Liver (tissue), 3 donors: ENCODE measurements around the gene CTAGE9.

Source experiments
- EGR1 ChIP-seq, 2 donors: IDR thresholded peaks; 2 replicates each; pipeline ENCODE4 v1.6.1; 2016 to 2018; ENCODE audit warnings: antibody characterized with exemption in 2 of 2, low read depth in 2 of 2
- FOXA1 ChIP-seq: IDR thresholded peaks from 2 replicates; pipeline ENCODE4 v1.6.1; 2016; ENCODE audit warnings: antibody characterized with exemption
- FOXA2 ChIP-seq: IDR thresholded peaks from 2 replicates; pipeline ENCODE4 v1.6.1; 2016; ENCODE audit warnings: antibody characterized with exemption
- GABPA ChIP-seq, 2 donors: IDR thresholded peaks in 1 of 2; conservative IDR thresholded peaks in 1 of 2; 2 replicates each; pipeline ENCODE4 v1.6.1; 2016; ENCODE audit warnings: antibody characterized with exemption in 2 of 2, mild to moderate bottlenecking in 1 of 2, moderate library complexity in 1 of 2
- HNF4A ChIP-seq, 2 donors: conservative IDR thresholded peaks; 2 replicates each; pipeline ENCODE4 v1.6.1; 2016; ENCODE audit warnings: antibody characterized with exemption in 2 of 2, mild to moderate bottlenecking in 2 of 2
- JUND ChIP-seq, 2 donors: IDR thresholded peaks; 2 replicates each; pipeline ENCODE4 v1.6.1; 2016; ENCODE audit warnings: antibody characterized with exemption in 2 of 2
- RAD21 ChIP-seq, 2 donors: IDR thresholded peaks; 2 replicates each; pipeline ENCODE4 v1.6.1; 2016; ENCODE audit warnings: antibody characterized with exemption in 2 of 2, mild to moderate bottlenecking in 2 of 2
- SP1 ChIP-seq: IDR thresholded peaks from 2 replicates; pipeline ENCODE4 v1.6.1; 2018; ENCODE audit warnings: antibody characterized with exemption, mild to moderate bottlenecking
- TAF1 ChIP-seq: conservative IDR thresholded peaks from 2 replicates; pipeline ENCODE4 v1.6.1; 2016; ENCODE audit warnings: antibody characterized with exemption, mild to moderate bottlenecking
- YY1 ChIP-seq: IDR thresholded peaks from 2 replicates; pipeline ENCODE4 v1.6.1; 2016; ENCODE audit warnings: antibody characterized with exemption, mild to moderate bottlenecking
- TF ChIP-seq, protein P1 (sequence below): fragments of 150-350 bp; IDR thresholded peaks from 2 replicates; pipeline ENCODE4 v1.5.1; 2017; ENCODE audit warnings: improper control_type of control experiment, low read depth, low read length; ENCODE audit not compliant: missing input control
- TF ChIP-seq, protein P2 (sequence below): IDR thresholded peaks from 2 replicates; pipeline ENCODE4 v1.6.1; 2016; ENCODE audit warnings: antibody characterized with exemption
- TF ChIP-seq, protein P3 (sequence below): IDR thresholded peaks from 2 replicates; pipeline ENCODE4 v1.6.1; 2016; ENCODE audit warnings: antibody characterized with exemption
- donor health status: healthy.
- donor health status: healthy.

GRCh38 chr6:131749023-131749422, 38.2 kb upstream of the CTAGE9 start:
- TF ChIP-seq, protein P1, sequence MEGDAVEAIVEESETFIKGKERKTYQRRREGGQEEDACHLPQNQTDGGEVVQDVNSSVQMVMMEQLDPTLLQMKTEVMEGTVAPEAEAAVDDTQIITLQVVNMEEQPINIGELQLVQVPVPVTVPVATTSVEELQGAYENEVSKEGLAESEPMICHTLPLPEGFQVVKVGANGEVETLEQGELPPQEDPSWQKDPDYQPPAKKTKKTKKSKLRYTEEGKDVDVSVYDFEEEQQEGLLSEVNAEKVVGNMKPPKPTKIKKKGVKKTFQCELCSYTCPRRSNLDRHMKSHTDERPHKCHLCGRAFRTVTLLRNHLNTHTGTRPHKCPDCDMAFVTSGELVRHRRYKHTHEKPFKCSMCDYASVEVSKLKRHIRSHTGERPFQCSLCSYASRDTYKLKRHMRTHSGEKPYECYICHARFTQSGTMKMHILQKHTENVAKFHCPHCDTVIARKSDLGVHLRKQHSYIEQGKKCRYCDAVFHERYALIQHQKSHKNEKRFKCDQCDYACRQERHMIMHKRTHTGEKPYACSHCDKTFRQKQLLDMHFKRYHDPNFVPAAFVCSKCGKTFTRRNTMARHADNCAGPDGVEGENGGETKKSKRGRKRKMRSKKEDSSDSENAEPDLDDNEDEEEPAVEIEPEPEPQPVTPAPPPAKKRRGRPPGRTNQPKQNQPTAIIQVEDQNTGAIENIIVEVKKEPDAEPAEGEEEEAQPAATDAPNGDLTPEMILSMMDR, result no peak
- TF ChIP-seq FOXA1, result no peak
- no peak for TF ChIP-seq TAF1
- TF ChIP-seq EGR1 (IDR thresholded peaks at IDR 0.05; ENCODE audit: low read depth in 2 of 2), result no peak
- no peak for TF ChIP-seq GABPA (IDR thresholded peaks at IDR 0.05 in 1 of 2, conservative IDR thresholded peaks at IDR 0.05 in 1 of 2)
- TF ChIP-seq, protein P2, sequence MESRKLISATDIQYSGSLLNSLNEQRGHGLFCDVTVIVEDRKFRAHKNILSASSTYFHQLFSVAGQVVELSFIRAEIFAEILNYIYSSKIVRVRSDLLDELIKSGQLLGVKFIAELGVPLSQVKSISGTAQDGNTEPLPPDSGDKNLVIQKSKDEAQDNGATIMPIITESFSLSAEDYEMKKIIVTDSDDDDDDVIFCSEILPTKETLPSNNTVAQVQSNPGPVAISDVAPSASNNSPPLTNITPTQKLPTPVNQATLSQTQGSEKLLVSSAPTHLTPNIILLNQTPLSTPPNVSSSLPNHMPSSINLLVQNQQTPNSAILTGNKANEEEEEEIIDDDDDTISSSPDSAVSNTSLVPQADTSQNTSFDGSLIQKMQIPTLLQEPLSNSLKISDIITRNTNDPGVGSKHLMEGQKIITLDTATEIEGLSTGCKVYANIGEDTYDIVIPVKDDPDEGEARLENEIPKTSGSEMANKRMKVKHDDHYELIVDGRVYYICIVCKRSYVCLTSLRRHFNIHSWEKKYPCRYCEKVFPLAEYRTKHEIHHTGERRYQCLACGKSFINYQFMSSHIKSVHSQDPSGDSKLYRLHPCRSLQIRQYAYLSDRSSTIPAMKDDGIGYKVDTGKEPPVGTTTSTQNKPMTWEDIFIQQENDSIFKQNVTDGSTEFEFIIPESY, result no peak
- no peak for TF ChIP-seq SP1
- no peak for TF ChIP-seq YY1
- no peak for TF ChIP-seq HNF4A (conservative IDR thresholded peaks at IDR 0.05)
- TF ChIP-seq, protein P3, sequence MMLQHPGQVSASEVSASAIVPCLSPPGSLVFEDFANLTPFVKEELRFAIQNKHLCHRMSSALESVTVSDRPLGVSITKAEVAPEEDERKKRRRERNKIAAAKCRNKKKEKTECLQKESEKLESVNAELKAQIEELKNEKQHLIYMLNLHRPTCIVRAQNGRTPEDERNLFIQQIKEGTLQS, result no peak
- TF ChIP-seq JUND (IDR thresholded peaks at IDR 0.05), result no peak
- no peak for TF ChIP-seq RAD21 (IDR thresholded peaks at IDR 0.05)
- no peak for TF ChIP-seq FOXA2
